C4-2B (cell line): Measurements from ENCODE around the gene KIF18B.

Source experiments
- H3K27ac ChIP-seq: fragments of 450-650 bp; 2 replicates; pipeline ENCODE4 v1.5.1; 2017
- CTCF ChIP-seq: fragments of 450-650 bp; conservative IDR thresholded peaks from 2 replicates; pipeline ENCODE4 v1.5.1; 2017; ENCODE audit warnings: mild to moderate bottlenecking
- ZFX ChIP-seq: fragments of 450-650 bp; IDR thresholded peaks from 2 replicates; pipeline ENCODE4 v1.6.1; 2017

Gene KIF18B

GRCh38 chr17:44914698-44915271, 32.8 kb downstream of the KIF18B start:
- H3K27ac ChIP-seq, result no peak overlapping the region
- TF ChIP-seq ZFX (no peak), CTCF (no peak)

- TF ChIP-seq ZFX, result no peak
- no peak for TF ChIP-seq CTCF
- no peak overlapping the region for H3K27ac ChIP-seq
These were observed 33.4 kb downstream of the KIF18B start for GRCh38 chr17:44914148-44914547.

GRCh38 chr17:44913676-44914075, 33.9 kb downstream of the KIF18B start:
- H3K27ac ChIP-seq, result no peak overlapping the region
- TF ChIP-seq ZFX (no peak), CTCF (no peak)

GRCh38 chr17:44912763-44913544, 34.6 kb downstream of the KIF18B start:
- no peak for TF ChIP-seq CTCF
- no peak for TF ChIP-seq ZFX
- no peak overlapping the region for H3K27ac ChIP-seq

GRCh38 chr17:44911133-44912001, 36.2 kb downstream of the KIF18B start:
- H3K27ac ChIP-seq, result no peak overlapping the region
- no peak for TF ChIP-seq ZFX
- TF ChIP-seq CTCF, result peak; percentile 61

- H3K27ac ChIP-seq, result no peak overlapping the region
- TF ChIP-seq ZFX (no peak), CTCF (no peak)
These were observed 37.1 kb downstream of the KIF18B start for GRCh38 chr17:44910231-44911106.
